Body of pancreas (tissue), 4 donors: ENCODE data around the gene DHFR2.

Experiments used
- POLR2A ChIP-seq, 3 donors: fragments of 450-650 bp; IDR thresholded peaks; one replicate each; pipeline ENCODE4 v1.6.1; 2016; ENCODE audit warnings: antibody characterized with exemption in 3 of 3, mild to moderate bottlenecking in 2 of 3
- TF ChIP-seq, protein P1 (sequence below), 7 experiments: fragments of 450-650 bp in 4 of 7; fragments of 200-600 bp in 3 of 7; sonication (generic) in 3 of 7; IDR thresholded peaks; one replicate each; pipeline ENCODE4 v1.5.1; 2016 to 2019; ENCODE audit warnings: antibody characterized with exemption in 7 of 7

DNA sequence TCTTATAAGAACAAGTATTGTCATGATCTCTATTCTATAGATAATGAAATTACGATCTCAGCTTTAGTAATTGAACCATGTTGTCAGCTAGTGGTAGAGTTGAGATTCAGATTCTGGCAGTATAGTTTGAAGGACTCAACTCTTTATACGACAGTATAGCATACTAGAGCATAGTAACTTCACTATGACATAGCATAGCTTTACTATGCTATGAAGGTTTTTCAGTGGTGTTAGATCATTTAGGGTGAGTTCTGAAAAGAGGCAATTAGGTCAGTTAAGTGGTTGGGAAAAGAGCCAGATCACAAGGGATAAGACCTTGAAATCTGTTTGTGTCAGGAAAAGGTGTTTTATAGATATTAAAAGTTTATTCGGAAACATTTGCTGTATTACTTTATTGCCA, 42.4 kb downstream of the DHFR2 start:
- no peak for TF ChIP-seq POLR2A (IDR thresholded peaks at IDR 0.05)
- TF ChIP-seq, protein P1, sequence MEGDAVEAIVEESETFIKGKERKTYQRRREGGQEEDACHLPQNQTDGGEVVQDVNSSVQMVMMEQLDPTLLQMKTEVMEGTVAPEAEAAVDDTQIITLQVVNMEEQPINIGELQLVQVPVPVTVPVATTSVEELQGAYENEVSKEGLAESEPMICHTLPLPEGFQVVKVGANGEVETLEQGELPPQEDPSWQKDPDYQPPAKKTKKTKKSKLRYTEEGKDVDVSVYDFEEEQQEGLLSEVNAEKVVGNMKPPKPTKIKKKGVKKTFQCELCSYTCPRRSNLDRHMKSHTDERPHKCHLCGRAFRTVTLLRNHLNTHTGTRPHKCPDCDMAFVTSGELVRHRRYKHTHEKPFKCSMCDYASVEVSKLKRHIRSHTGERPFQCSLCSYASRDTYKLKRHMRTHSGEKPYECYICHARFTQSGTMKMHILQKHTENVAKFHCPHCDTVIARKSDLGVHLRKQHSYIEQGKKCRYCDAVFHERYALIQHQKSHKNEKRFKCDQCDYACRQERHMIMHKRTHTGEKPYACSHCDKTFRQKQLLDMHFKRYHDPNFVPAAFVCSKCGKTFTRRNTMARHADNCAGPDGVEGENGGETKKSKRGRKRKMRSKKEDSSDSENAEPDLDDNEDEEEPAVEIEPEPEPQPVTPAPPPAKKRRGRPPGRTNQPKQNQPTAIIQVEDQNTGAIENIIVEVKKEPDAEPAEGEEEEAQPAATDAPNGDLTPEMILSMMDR (IDR thresholded peaks at IDR 0.05): no peak
